OCI-LY7 (cell line): Measurements from ENCODE around the gene KRTAP10-3. TPM values are rescaled to one million over a fixed set of nuclear protein-coding genes. Genes with fewer than 3 reads are reported as not detected.

Source experiments
- BruUV-seq: library from RNA; stranded (reverse); fragments of 400-500 nt; replicated peaks from 2 replicates; lab custom pipeline; 2021; lab: Mats Ljungman, UMichigan
- CTCF ChIA-PET: fragments of 300-600 bp; sonication (Branson Sonifier 250); formaldehyde crosslinking; loops from one replicate; lab custom pipeline; 2022; ENCODE audit warnings: antibody characterized with exemption; ENCODE audit not compliant: unreplicated experiment; lab: Charles Lee
- POLR2A ChIA-PET: fragments of 300-600 bp; sonication (Branson Sonifier 250); formaldehyde crosslinking; loops from one replicate; lab custom pipeline; 2022; ENCODE audit warnings: antibody characterized with exemption; lab: Charles Lee
- DNase-seq: peaks from one replicate; pipeline ENCODE4 v3.0.0-alpha.2; 2015; ENCODE audit warnings: low spot score
- H2AFZ ChIP-seq: fragments of 200-600 bp; sonication (generic), shearing (Covaris generic); 2 replicates; pipeline ENCODE4 v1.6.1; 2014; ENCODE audit warnings: mild to moderate bottlenecking, antibody characterized with exemption, low read length, moderate library complexity
- H3K27ac ChIP-seq: fragments of 200-600 bp; sonication (generic); 2 replicates; pipeline ENCODE4 v1.5.1; 2014; ENCODE audit warnings: mixed run types, low read depth, mild to moderate bottlenecking, moderate library complexity, low read length, inconsistent platforms; ENCODE audit not compliant: poor library complexity, severe bottlenecking
- H3K36me3 ChIP-seq: fragments of 200-600 bp; sonication (generic); 2 replicates; pipeline ENCODE4 v1.6.1; 2014; ENCODE audit warnings: mild to moderate bottlenecking, antibody characterized with exemption, low read length, moderate library complexity, mixed read lengths; ENCODE audit not compliant: insufficient read depth
- H3K4me1 ChIP-seq: fragments of 200-600 bp; sonication (generic); 2 replicates; pipeline ENCODE4 v1.5.1; 2014; ENCODE audit warnings: mild to moderate bottlenecking, low read length; ENCODE audit not compliant: insufficient read depth, poor library complexity, severe bottlenecking
- H3K4me2 ChIP-seq: fragments of 200-600 bp; sonication (generic); 2 replicates; pipeline ENCODE4 v1.6.1; 2014; ENCODE audit warnings: mild to moderate bottlenecking, low read length
- H3K4me3 ChIP-seq: fragments of 200-600 bp; sonication (generic); 2 replicates; pipeline ENCODE4 v1.5.1; 2014; ENCODE audit warnings: mild to moderate bottlenecking, low read depth, low read length; ENCODE audit not compliant: poor library complexity, severe bottlenecking
- H3K79me2 ChIP-seq: fragments of 200-600 bp; sonication (generic); 2 replicates; pipeline ENCODE4 v1.6.1; 2016; ENCODE audit warnings: low read depth, mild to moderate bottlenecking, low read length, moderate library complexity, mixed read lengths; ENCODE audit not compliant: insufficient read depth
- H3K9me2 ChIP-seq: fragments of 200-600 bp; sonication (generic); 2 replicates; pipeline ENCODE4 v1.6.1; 2016; ENCODE audit warnings: mild to moderate bottlenecking, low read length, mixed read lengths; ENCODE audit not compliant: insufficient read depth
- H3K9me3 ChIP-seq: fragments of 200-600 bp; sonication (generic); 2 replicates; pipeline ENCODE4 v1.6.1; 2014; ENCODE audit warnings: mild to moderate bottlenecking, mixed run types, low read length, mixed read lengths
- H4K20me1 ChIP-seq: fragments of 200-600 bp; sonication (generic); 2 replicates; pipeline ENCODE4 v1.6.1; 2014; ENCODE audit warnings: mild to moderate bottlenecking, antibody characterized with exemption, low read length, moderate library complexity, mixed read lengths; ENCODE audit not compliant: insufficient read depth
- CTCF ChIP-seq: fragments of 200-600 bp; sonication (generic); conservative IDR thresholded peaks from 2 replicates; pipeline ENCODE4 v1.5.1; 2014; ENCODE audit warnings: mild to moderate bottlenecking, antibody characterized with exemption, low read length, moderate library complexity, mixed read lengths
- EZH2phosphoT487 ChIP-seq: fragments of 200-600 bp; sonication (generic); IDR thresholded peaks from 2 replicates; pipeline ENCODE4 v1.6.1; 2018; ENCODE audit warnings: low read depth, borderline replicate concordance, mild to moderate bottlenecking, mixed run types, antibody characterized with exemption, low read length, moderate library complexity, mixed read lengths
- intact Hi-C: fragments of 100-400 bp; cut with micrococcal nuclease; formaldehyde crosslinking; loops from one replicate; pipeline ENCODE4 v1.10.0; 2022; ENCODE audit not compliant: unreplicated experiment
- total RNA-seq, 2 experiments: library from RNA; depleted of rRNA in 1 of 2; stranded (reverse); fragments of >200 nt in 1 of 2; shearing (Covaris generic) in 1 of 2; gene quantifications; 2 replicates each; pipeline ENCODE4 v1.2.3, GENCODE V29; 2014 to 2022

Gene KRTAP10-3
- total RNA-seq, 2 experiments from 2014 or later = not detected

GRCh38 chr21:44530221-44530902 lies 28.2 kb downstream of the KRTAP10-3 start:
- TF ChIP-seq EZH2phosphoT487 = no peak
- TF ChIP-seq CTCF = no peak
- no peak overlapping the region for H3K4me2 ChIP-seq
- no peaks in the 10 kb centered on the region for H3K9me3 ChIP-seq
- no peaks in the 10 kb centered on the region for H3K4me1 ChIP-seq
- POLR2A ChIA-PET = no interaction called here
- H3K9me2 ChIP-seq = no peaks in the 10 kb centered on the region
- H3K79me2 ChIP-seq = no peaks in the 10 kb centered on the region
- CTCF ChIA-PET = interaction anchor here (0.5 kb wide), 1 partner anchor 71 kb away, joined by 3 read pairs; no protein-coding TSS in a partner anchor
- H2AFZ ChIP-seq = no peak overlapping the region
- no TSS peak for BruUV-seq
- no peak overlapping the region for H3K4me3 ChIP-seq
- no peaks in the 10 kb centered on the region for H4K20me1 ChIP-seq
- intact Hi-C loops = no loop called here
- no peak for DNase-seq
- H3K36me3 ChIP-seq = no peaks in the 10 kb centered on the region
- H3K27ac ChIP-seq = no peak overlapping the region

GRCh38 chr21:44529503-44530125 lies 29.0 kb downstream of the KRTAP10-3 start:
- no peaks in the 10 kb centered on the region for H3K36me3 ChIP-seq
- H2AFZ ChIP-seq = no peak overlapping the region
- H3K9me2 ChIP-seq = no peaks in the 10 kb centered on the region
- no peaks in the 10 kb centered on the region for H3K9me3 ChIP-seq
- H3K4me2 ChIP-seq = no peak overlapping the region
- POLR2A ChIA-PET = no interaction called here
- no TSS peak for BruUV-seq
- intact Hi-C loops = no loop called here
- no peaks in the 10 kb centered on the region for H4K20me1 ChIP-seq
- no peak overlapping the region for H3K4me3 ChIP-seq
- H3K4me1 ChIP-seq = no peaks in the 10 kb centered on the region
- CTCF ChIA-PET = interaction anchor here (0.5 kb wide), 1 partner anchor 71 kb away, joined by 3 read pairs; no protein-coding TSS in a partner anchor
- no peaks in the 10 kb centered on the region for H3K79me2 ChIP-seq
- DNase-seq = no peak
- TF ChIP-seq EZH2phosphoT487 (no peak), CTCF (no peak)
- no peak overlapping the region for H3K27ac ChIP-seq

- Histone ChIP-seq H3K4me3 (no peak overlapping the region), H3K4me1 (no peaks in the 10 kb centered on the region), H3K9me3 (no peaks in the 10 kb centered on the region; the same call in 1 of the 2 replicates), H3K9me2 (no peaks in the 10 kb centered on the region), H3K79me2 (no peaks in the 10 kb centered on the region), H3K27ac (no peak overlapping the region), H2AFZ (no peak overlapping the region), H4K20me1 (no peaks in the 10 kb centered on the region), H3K36me3 (no peaks in the 10 kb centered on the region), H3K4me2 (no peak overlapping the region)
- DNase-seq = no peak
- intact Hi-C loops = no loop called here
- CTCF ChIA-PET = no interaction called here
- TF ChIP-seq EZH2phosphoT487 = no peak
- TF ChIP-seq CTCF = no peak
- POLR2A ChIA-PET = no interaction called here
- no TSS peak for BruUV-seq
These were observed 29.6 kb downstream of the KRTAP10-3 start for GRCh38 chr21:44529011-44529421.
